Measurements from ENCODE around the gene SFTPA2. TPM values are rescaled to one million over a fixed set of nuclear protein-coding genes. Genes with fewer than 3 reads are reported as not detected.

Gene SFTPA2
- not detected for polyA plus RNA-seq (2012; ENCODE audit: insufficient read length, low read depth)

DNA sequence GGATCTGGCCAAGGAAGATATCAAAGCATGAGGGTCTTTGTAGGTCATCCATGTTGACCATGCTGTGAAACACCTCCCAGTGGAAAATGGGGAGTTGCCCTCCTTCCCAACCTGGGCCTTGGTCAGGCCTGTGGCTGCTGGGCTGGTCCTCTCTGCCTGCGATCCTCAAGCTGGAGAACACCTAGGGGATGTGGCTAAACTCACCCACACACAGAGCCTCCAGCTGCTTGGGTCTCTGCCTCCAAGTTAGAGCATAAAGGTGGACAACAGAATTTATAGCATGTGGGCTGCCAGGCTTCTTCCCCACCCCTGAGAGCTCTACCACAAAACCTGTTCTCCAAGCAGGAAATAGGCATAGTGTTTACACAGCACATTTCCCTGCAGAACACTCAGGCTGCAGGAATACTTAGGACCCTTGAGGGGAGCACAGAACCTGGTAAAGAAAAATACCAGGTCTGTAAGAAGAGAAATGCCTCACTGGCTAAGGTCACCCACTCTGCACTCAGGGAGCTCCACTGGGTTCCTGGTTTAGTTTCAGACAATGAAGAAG is at the start of gene SFTPA2:
Gene SFTPA2 (minus strand): TSS at position 248 of the 550 bp plus-strand sequence. CDS start 924 bp downstream, outside the sequence.
- TF ChIP-seq, protein P1, sequence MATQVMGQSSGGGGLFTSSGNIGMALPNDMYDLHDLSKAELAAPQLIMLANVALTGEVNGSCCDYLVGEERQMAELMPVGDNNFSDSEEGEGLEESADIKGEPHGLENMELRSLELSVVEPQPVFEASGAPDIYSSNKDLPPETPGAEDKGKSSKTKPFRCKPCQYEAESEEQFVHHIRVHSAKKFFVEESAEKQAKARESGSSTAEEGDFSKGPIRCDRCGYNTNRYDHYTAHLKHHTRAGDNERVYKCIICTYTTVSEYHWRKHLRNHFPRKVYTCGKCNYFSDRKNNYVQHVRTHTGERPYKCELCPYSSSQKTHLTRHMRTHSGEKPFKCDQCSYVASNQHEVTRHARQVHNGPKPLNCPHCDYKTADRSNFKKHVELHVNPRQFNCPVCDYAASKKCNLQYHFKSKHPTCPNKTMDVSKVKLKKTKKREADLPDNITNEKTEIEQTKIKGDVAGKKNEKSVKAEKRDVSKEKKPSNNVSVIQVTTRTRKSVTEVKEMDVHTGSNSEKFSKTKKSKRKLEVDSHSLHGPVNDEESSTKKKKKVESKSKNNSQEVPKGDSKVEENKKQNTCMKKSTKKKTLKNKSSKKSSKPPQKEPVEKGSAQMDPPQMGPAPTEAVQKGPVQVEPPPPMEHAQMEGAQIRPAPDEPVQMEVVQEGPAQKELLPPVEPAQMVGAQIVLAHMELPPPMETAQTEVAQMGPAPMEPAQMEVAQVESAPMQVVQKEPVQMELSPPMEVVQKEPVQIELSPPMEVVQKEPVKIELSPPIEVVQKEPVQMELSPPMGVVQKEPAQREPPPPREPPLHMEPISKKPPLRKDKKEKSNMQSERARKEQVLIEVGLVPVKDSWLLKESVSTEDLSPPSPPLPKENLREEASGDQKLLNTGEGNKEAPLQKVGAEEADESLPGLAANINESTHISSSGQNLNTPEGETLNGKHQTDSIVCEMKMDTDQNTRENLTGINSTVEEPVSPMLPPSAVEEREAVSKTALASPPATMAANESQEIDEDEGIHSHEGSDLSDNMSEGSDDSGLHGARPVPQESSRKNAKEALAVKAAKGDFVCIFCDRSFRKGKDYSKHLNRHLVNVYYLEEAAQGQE (IDR thresholded peaks at IDR 0.05; ENCODE audit: insufficient read depth in 1 of 2, low read depth in 2 of 2, low read length in 2 of 2): no peak
- no peak for TF ChIP-seq SIN3A (IDR thresholded peaks at IDR 0.05; ENCODE audit: borderline replicate concordance, insufficient read depth, low read length)
- TF ChIP-seq POLR2AphosphoS5 (IDR thresholded peaks at IDR 0.05; ENCODE audit: low read depth, low read length): no peak
- no peak for TF ChIP-seq TAF1 (IDR thresholded peaks at IDR 0.05; ENCODE audit: borderline replicate concordance, insufficient read depth, low read length)
- no peak for TF ChIP-seq FOXP2 (optimal IDR thresholded peaks at IDR 0.05; ENCODE audit: borderline replicate concordance, extremely low read depth, extremely low read length, insufficient read depth)

GRCh38 chr10:79608505-79609375 is 48.5 kb upstream of the SFTPA2 start:
- TF ChIP-seq, protein P1 (IDR thresholded peaks at IDR 0.05; ENCODE audit: insufficient read depth in 1 of 2, low read depth in 2 of 2, low read length in 2 of 2): no peak
- TF ChIP-seq FOXP2 (optimal IDR thresholded peaks at IDR 0.05; ENCODE audit: borderline replicate concordance, extremely low read depth, extremely low read length, insufficient read depth): no peak
- TF ChIP-seq SIN3A (IDR thresholded peaks at IDR 0.05; ENCODE audit: borderline replicate concordance, insufficient read depth, low read length): no peak
- TF ChIP-seq POLR2AphosphoS5 (IDR thresholded peaks at IDR 0.05; ENCODE audit: low read depth, low read length): no peak
- no peak for TF ChIP-seq TAF1 (IDR thresholded peaks at IDR 0.05; ENCODE audit: borderline replicate concordance, insufficient read depth, low read length)

- TF ChIP-seq, protein P1 (IDR thresholded peaks at IDR 0.05; ENCODE audit: insufficient read depth in 1 of 2, low read depth in 2 of 2, low read length in 2 of 2): no peak
- TF ChIP-seq SIN3A (IDR thresholded peaks at IDR 0.05; ENCODE audit: borderline replicate concordance, insufficient read depth, low read length) (no peak), TAF1 (IDR thresholded peaks at IDR 0.05; ENCODE audit: borderline replicate concordance, insufficient read depth, low read length) (no peak), POLR2AphosphoS5 (IDR thresholded peaks at IDR 0.05; ENCODE audit: low read depth, low read length) (no peak), FOXP2 (optimal IDR thresholded peaks at IDR 0.05; ENCODE audit: borderline replicate concordance, extremely low read depth, extremely low read length, insufficient read depth) (no peak)
Measured at GRCh38 chr10:79605308-79605707, 45.1 kb upstream of the SFTPA2 start.

DNA sequence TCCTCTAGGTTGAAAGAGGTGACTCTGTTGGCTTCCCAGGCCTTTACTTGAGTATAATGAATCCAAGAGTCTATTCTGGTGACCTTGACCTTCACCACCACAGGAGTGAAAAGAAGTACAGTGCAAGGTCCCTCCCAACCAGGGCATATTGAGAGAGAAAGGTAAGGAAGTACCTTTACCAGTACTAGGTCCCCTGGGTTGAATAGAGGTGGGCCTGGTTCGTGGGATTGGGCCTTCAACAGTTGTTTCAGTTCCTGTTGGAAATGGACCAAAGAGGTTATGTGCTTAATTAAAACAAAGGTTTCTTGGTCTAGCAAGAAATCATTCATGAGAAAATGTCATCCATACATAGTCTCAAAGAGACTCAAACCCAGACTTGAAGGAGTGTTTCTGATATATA is 44.1 kb upstream of the SFTPA2 start:
- TF ChIP-seq FOXP2 (optimal IDR thresholded peaks at IDR 0.05; ENCODE audit: borderline replicate concordance, extremely low read depth, extremely low read length, insufficient read depth) (no peak), POLR2AphosphoS5 (IDR thresholded peaks at IDR 0.05; ENCODE audit: low read depth, low read length) (no peak), SIN3A (IDR thresholded peaks at IDR 0.05; ENCODE audit: borderline replicate concordance, insufficient read depth, low read length) (no peak), TAF1 (IDR thresholded peaks at IDR 0.05; ENCODE audit: borderline replicate concordance, insufficient read depth, low read length) (no peak)
- TF ChIP-seq, protein P1 (IDR thresholded peaks at IDR 0.05; ENCODE audit: insufficient read depth in 1 of 2, low read depth in 2 of 2, low read length in 2 of 2): no peak

Data from PFSK-1 (cell line).